Measurements from ENCODE around the gene P2RX2.
"Not testable (repeated sequence)": the region's sequence is repeated elsewhere in the genome, so short reads cannot be mapped to it uniquely, and the experiment has no call there.

The P2RX2 gene

DNA sequence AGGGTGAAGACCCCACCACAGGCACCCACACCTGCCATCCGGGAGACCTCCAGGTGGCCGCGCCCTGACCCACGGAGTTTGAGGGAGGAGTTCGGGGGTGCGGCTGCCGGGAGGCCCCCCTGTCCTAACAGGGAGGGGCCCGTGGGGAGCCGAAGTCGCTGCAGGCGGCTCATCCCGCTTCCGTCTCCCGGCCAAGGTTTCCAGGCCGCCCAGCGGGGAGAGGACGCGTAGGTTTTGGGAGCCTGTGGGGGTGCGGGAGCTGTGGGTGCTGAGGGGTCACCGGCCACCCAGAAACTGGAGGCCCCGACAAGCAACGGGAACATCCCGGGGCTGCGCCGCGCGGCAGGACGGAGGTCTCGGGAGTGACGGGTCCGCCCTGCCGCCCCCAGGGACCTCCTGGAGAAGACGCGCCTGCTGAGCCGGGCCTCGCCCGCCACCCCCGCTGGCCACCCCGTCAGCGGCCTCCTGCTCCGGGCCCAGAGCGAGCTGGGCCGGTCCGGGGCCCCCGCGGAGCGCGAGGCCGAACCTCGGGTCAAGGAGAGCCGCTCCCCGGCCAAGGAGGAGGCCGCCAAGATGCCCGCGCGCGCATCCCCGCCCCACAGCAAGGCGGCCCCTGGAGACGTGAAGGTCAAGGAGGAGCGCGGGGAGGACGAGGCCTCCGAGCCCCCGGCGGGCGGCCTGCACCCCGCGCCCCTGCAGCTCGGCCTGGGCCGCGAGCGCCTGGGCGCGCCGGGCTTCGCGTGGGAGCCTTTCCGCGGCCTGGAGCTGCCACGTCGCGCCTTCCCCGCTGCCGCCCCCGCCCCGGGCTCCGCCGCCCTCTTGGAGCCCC lies 35.8 kb upstream of the P2RX2 start:
- in situ Hi-C loops (cut with MboI; ENCODE audit: low sequenced_read_pairs), result no loop called here

- in situ Hi-C loops (cut with MboI; ENCODE audit: low sequenced_read_pairs), result no loop called here
Measured at GRCh38 chr12:132583411-132583710, 35.2 kb upstream of the P2RX2 start.

DNA sequence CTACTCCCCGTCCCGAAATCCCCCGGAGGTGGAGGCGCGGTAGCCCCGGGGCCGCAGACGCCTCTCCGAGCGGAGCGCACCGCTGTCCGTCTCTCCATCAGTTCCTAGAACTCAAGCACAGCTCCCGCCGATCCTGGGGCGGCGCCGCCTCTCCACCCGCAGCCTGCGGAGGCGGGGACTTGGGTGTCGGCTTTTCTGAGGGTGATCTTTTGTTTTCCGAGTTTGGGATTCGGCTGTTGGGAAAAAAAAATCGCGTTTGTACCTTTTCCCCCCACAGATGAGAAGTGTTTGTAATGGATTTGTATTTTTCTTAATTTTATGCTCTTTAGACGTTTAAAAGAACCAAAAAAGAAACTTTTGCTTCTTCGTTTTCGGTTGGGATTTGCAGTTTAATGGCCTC lies 34.8 kb upstream of the P2RX2 start:
- in situ Hi-C loops (cut with MboI; ENCODE audit: low sequenced_read_pairs), result no loop called here

DNA sequence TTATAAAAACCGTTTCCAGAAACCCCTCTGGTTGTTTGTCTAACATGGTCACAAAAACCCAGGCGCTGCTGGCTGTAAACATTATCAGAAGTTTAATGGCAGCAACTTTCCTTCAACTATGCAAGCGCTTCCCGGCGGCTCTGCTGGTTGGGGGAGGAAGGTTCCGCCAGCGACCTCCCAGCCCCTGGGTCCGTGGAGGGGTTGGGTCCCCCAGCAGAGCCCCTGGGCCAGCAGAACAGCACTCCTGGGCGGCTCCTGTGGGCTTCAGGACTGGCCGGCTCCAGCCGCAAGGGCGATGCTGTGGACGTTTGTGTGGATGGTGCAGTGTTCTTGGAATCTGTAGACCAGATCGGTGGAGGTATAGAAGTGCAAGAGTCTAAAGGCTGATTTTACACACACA lies 34.1 kb upstream of the P2RX2 start:
- in situ Hi-C loops (cut with MboI; ENCODE audit: low sequenced_read_pairs), result no loop called here

GRCh38 chr12:132585177-132585576 lies 33.4 kb upstream of the P2RX2 start:
- in situ Hi-C loops (cut with MboI; ENCODE audit: low sequenced_read_pairs), result no loop called here

DNA sequence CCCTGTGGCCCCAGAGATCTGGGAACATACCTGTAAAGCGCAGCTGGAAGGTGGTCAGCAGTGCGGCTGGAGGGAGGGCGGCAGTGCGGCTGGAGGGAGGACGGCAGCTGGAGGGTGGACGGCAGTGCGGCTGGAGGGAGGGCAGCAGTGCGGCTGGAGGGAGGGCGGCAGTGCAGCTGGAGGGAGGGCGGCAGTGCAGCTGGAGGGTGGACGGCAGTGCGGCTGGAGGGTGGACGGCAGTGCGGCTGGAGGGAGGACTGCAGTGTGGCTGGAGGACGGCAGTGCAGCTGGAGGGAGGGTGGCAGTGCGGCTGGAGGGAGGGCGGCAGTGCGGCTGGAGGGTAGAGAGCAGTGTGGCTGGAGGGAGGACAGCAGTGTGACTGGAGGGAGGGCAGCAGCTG lies 31.6 kb upstream of the P2RX2 start:
- in situ Hi-C loops (cut with MboI; ENCODE audit: low sequenced_read_pairs), result no loop called here

DNA sequence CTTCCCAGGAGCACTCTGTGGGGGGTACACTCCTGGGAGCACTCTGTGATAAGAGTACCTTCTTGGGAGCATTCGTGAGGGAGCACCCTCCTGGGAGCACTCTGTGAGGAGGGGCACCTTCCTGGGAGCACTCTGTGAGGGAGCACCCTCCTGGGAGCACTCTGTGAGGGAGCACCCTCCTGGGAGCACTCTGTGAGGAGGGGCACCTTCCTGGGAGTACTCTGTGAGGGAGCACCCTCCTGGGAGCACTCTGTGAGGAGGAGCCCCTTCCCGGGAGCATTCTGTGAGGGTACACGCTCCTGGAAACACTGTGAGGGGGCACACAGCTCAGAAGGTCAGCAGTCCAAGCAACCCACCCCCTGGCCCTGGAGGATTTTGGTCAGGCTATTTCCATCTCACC lies 30.8 kb upstream of the P2RX2 start:
- in situ Hi-C loops (cut with MboI; ENCODE audit: low sequenced_read_pairs), result no loop called here

DNA sequence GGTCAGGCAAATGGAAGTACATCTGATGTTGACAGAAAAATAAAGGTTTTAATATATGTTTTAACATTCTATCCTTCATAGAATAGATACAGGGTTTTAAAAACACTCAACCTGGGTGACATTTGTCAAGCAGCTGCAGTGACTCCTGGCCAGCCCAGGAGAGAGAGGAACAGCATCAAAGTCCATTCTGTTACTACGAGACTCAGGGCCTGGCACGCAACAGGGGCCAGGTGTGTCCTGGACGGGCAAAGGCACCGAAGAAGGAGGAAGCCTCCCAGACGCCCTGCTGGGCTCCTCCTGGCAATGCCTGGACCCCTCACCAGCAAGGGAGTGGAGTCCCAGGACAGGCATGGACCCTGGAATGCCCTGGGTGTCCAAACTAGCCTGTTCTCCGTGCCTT lies 30.3 kb upstream of the P2RX2 start:
- in situ Hi-C loops (cut with MboI; ENCODE audit: low sequenced_read_pairs), result no loop called here

- in situ Hi-C loops (cut with MboI; ENCODE audit: low sequenced_read_pairs), result no loop called here
Measured at GRCh38 chr12:132588821-132589669, 29.5 kb upstream of the P2RX2 start.

GRCh38 chr12:132591107-132591935 lies 27.3 kb upstream of the P2RX2 start:
- in situ Hi-C loops (cut with MboI; ENCODE audit: low sequenced_read_pairs), result no loop called here

DNA sequence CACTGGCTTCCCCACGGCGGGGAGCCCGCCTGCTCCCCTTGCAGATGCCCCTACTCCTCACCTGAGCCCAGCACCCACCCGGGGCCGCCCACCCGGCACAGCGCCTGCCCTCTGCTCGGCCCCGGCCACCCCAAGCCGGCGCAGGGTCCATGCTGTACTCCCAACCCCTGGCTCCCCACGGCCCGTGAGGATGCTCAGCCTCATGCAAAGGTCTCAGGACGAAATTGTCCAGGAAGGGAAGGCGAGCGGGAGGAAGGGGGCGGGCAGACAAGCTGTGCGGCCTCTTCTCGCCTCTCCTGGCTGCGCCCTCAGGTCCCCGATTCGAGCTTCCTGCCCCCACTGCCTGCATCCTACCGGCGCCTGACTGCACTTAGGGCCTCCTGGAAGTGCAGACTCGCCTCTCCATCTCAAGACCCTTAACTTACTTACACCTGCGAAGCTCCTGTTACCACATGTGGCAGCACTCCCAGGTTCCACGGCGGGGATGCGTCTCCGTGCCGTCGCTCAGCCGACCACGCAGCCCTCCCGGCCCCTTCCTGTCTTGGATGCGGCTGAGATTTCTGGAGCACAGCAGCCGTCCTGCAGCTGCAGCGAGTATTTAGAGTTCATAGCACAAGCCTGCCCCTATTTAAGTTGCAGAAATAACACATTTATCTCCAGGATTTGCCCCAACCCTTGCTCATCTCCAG lies 26.1 kb upstream of the P2RX2 start:
- in situ Hi-C loops (cut with MboI; ENCODE audit: low sequenced_read_pairs), result no loop called here

GRCh38 chr12:132593071-132593470 lies 25.5 kb upstream of the P2RX2 start:
- in situ Hi-C loops (cut with MboI; ENCODE audit: low sequenced_read_pairs), result no loop called here

GRCh38 chr12:132593521-132593920 lies 25.1 kb upstream of the P2RX2 start:
- in situ Hi-C loops (cut with MboI; ENCODE audit: low sequenced_read_pairs), result no loop called here

- in situ Hi-C loops (cut with MboI; ENCODE audit: low sequenced_read_pairs), result no loop called here
Measured at GRCh38 chr12:132593938-132594358, 24.6 kb upstream of the P2RX2 start.

- in situ Hi-C loops (cut with MboI; ENCODE audit: low sequenced_read_pairs), result no loop called here
Measured at GRCh38 chr12:132595183-132595582, 23.4 kb upstream of the P2RX2 start.

DNA sequence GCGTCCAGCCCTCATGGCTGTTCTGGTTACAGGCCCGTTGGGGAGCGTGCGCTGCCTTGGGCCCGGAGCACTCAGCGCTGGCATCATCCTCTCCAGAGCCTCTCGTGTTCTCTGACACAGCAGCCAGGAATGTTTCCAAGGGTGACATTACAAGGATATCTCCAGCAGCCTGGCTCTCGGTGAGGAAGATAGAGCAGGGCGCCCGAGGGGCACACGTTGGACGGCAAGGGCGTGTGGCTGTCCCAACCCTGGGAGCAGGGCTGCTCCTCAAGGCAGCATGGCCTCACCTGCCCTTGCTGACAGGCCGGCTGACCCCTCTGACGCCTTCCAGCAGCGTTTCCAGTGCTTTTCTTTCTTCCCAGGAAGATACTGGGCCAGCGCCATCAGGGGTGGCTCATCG lies 22.6 kb upstream of the P2RX2 start:
- in situ Hi-C loops (cut with MboI; ENCODE audit: low sequenced_read_pairs), result no loop called here

- in situ Hi-C loops (cut with MboI; ENCODE audit: low sequenced_read_pairs), result no loop called here
Measured at GRCh38 chr12:132597333-132598316, 21.0 kb upstream of the P2RX2 start.

DNA sequence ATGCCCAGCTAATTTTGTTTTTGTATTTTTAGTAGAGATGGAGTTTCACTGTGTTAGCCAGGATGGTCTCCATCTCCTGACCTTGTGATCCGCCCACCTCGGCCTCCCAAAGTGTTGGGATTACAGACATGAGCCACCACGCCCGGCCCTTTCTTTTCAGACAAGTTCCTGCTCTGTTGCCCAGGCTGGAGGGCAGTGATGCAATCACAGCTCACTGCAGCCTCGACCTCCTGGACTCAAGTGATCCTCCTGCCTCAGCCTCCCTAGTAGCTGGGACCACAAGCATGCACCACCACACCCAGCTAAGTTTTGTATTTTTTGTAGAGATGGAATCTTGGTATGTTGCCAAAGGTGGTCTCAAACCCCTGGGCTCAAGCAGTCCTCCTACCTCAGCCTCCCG lies 19.1 kb upstream of the P2RX2 start:
- in situ Hi-C loops (cut with MboI; ENCODE audit: low sequenced_read_pairs), result not testable (repeated sequence)
